Posterior vena cava (tissue), 2 donors: ENCODE measurements around the gene ETV6. TPM values are rescaled to one million over a fixed set of nuclear protein-coding genes. Genes with fewer than 3 reads are reported as not detected.

Source experiments
- DNase-seq: peaks from one replicate; pipeline ENCODE4 v3.0.0-alpha.2; 2020; ENCODE audit warnings: low spot score
- intact Hi-C, 2 donors: fragments of 100-400 bp; cut with DNase I; formaldehyde crosslinking; loops; one replicate each; pipeline versions ENCODE4 v1.14.1 to v1.14.2; 2022 to 2023
- total RNA-seq, 2 donors: library from RNA; stranded (reverse); fragmentation: NEBNext Ultra II Directional; extraction: Animal tissue kit (Norgen Biotek cat#: 25700); gene quantifications; one replicate each; pipeline ENCODE4 v1.2.1, GENCODE V29; 2021
- donor health status: DM: yes; HTN: yes; CAD: no.
- donor health status: DM: yes; HTN: yes; CAD: no.

The ETV6 gene
- total RNA-seq, 2 donors from 2014 or later: 60.3 to 65.7 TPM

- intact Hi-C loops: no loop called here
- no peak for DNase-seq
These were observed 75.4 kb downstream of the ETV6 start for GRCh38 chr12:11724888-11725311.

GRCh38 chr12:11725686-11726085 is 76.2 kb downstream of the ETV6 start:
- DNase-seq: no peak
- intact Hi-C loops: no loop called here

GRCh38 chr12:11726659-11727058 is 77.2 kb downstream of the ETV6 start:
- no peak for DNase-seq
- intact Hi-C loops: no loop called here

- no peak for DNase-seq
- intact Hi-C loops: no loop called here
These were observed 77.7 kb downstream of the ETV6 start for GRCh38 chr12:11727133-11727664.

- DNase-seq: no peak
- intact Hi-C loops: no loop called here
These were observed 78.8 kb downstream of the ETV6 start for GRCh38 chr12:11728154-11728755.

- no peak for DNase-seq
- intact Hi-C loops: no loop called here
These were observed 79.5 kb downstream of the ETV6 start for GRCh38 chr12:11729008-11729407.

- DNase-seq: no peak
- intact Hi-C loops: no loop called here
These were observed 80.1 kb downstream of the ETV6 start for GRCh38 chr12:11729439-11730150.

GRCh38 chr12:11730299-11731041 is 81.0 kb downstream of the ETV6 start:
- no peak for DNase-seq
- intact Hi-C loops: no loop called here

GRCh38 chr12:11731042-11731357 is 81.5 kb downstream of the ETV6 start:
- DNase-seq: no peak
- intact Hi-C loops: no loop called here

GRCh38 chr12:11731455-11731854 is 82.0 kb downstream of the ETV6 start:
- intact Hi-C loops: no loop called here
- DNase-seq: no peak

GRCh38 chr12:11732023-11732422 is 82.5 kb downstream of the ETV6 start:
- intact Hi-C loops: no loop called here
- DNase-seq: no peak

- intact Hi-C loops: no loop called here
- DNase-seq: no peak
These were observed 83.2 kb downstream of the ETV6 start for GRCh38 chr12:11732715-11733114.

GRCh38 chr12:11734580-11735180 is 85.2 kb downstream of the ETV6 start:
- intact Hi-C loops: no loop called here
- no peak for DNase-seq

GRCh38 chr12:11738450-11738849 is 89.0 kb downstream of the ETV6 start:
- DNase-seq: no peak
- intact Hi-C loops: no loop called here

GRCh38 chr12:11739980-11740577 is 90.6 kb downstream of the ETV6 start:
- no peak for DNase-seq
- intact Hi-C loops: loop anchor here in 1 of 2 donors (5.0 kb wide), 1 partner anchor 1327 kb away; no protein-coding TSS in a partner anchor

GRCh38 chr12:11741434-11742092 is 92.1 kb downstream of the ETV6 start:
- no peak for DNase-seq
- intact Hi-C loops: loop anchor here in 1 of 2 donors (5.0 kb wide), 1 partner anchor 1326 kb away; no protein-coding TSS in a partner anchor

- intact Hi-C loops: loop anchor here in 1 of 2 donors (5.0 kb wide), 1 partner anchor 1324 kb away; no protein-coding TSS in a partner anchor
- DNase-seq: no peak
These were observed 94.2 kb downstream of the ETV6 start for GRCh38 chr12:11743423-11744409.

- intact Hi-C loops: loop anchor here in 1 of 2 donors (5.0 kb wide), 1 partner anchor 1323 kb away; no protein-coding TSS in a partner anchor
- DNase-seq: no peak
These were observed 94.9 kb downstream of the ETV6 start for GRCh38 chr12:11744410-11744801.
